Keratinocyte (primary cell): ENCODE results near the gene PLEKHA8.

Experiments
- CTCF ChIP-seq, 3 experiments: IDR thresholded peaks in 1 of 3; conservative IDR thresholded peaks in 1 of 3; optimal IDR thresholded peaks in 1 of 3; 2 replicates in 2 of 3; 3 replicates in 1 of 3; pipeline versions ENCODE3 to v1.5.1; 2011; ENCODE audit warnings: low read length in 3 of 3, mild to moderate bottlenecking in 3 of 3, moderate library complexity in 2 of 3, control low read depth in 1 of 3, inconsistent platforms in 1 of 3; ENCODE audit not compliant: insufficient read depth in 2 of 3; ENCODE audit errors: extremely low read depth in 1 of 3
- EZH2 ChIP-seq: IDR thresholded peaks from one replicate; pipeline ENCODE4 v1.6.1; 2012; ENCODE audit warnings: inconsistent platforms, mild to moderate bottlenecking, low read length, moderate library complexity

GRCh38 chr7:30093420-30093952 is 65.3 kb downstream of the PLEKHA8 start:
- TF ChIP-seq CTCF (optimal IDR thresholded peaks at IDR 0.05 in 1 of 3, IDR thresholded peaks at IDR 0.05 in 1 of 3, conservative IDR thresholded peaks at IDR 0.05 in 1 of 3; ENCODE audit: extremely low read depth in 1 of 3, insufficient read depth in 2 of 3, low read length in 3 of 3) (no peak), EZH2 (no peak)
